ENCODE data around the gene DHX57.
A peak's percentile ranks its signal among the peaks of the same experiment; 100 is the strongest.

The DHX57 gene

GRCh38 chr2:38875576-38876367 is at the start of gene DHX57, which contains the start of gene MORN2:
DHX57 (minus strand) TSS chr2:38875934; CDS start chr2:38868405, 7,529 bp downstream.
MORN2 (plus strand) TSS chr2:38875976.
- DNase-seq (ENCODE audit: extremely low read depth in 1 of 2, low read depth in 1 of 2) = peak; percentile 32 to 73

GRCh38 chr2:38922902-38923301 is 47.2 kb upstream of the DHX57 start:
- DNase-seq (ENCODE audit: extremely low read depth in 1 of 2, low read depth in 1 of 2) = no peak

- no peak for DNase-seq (ENCODE audit: extremely low read depth in 1 of 2, low read depth in 1 of 2)
Measured at GRCh38 chr2:38922389-38922788, 46.7 kb upstream of the DHX57 start.

GRCh38 chr2:38912619-38913018 is 36.9 kb upstream of the DHX57 start:
- no peak for DNase-seq (ENCODE audit: extremely low read depth in 1 of 2, low read depth in 1 of 2)

- DNase-seq (ENCODE audit: extremely low read depth in 1 of 2, low read depth in 1 of 2) = no peak
Measured at GRCh38 chr2:38911191-38911590, 35.5 kb upstream of the DHX57 start.

- DNase-seq (ENCODE audit: extremely low read depth in 1 of 2, low read depth in 1 of 2) = no peak
Measured at GRCh38 chr2:38909872-38910271, 34.1 kb upstream of the DHX57 start.

- no peak for DNase-seq (ENCODE audit: extremely low read depth in 1 of 2, low read depth in 1 of 2)
Measured at GRCh38 chr2:38907743-38908562, 32.2 kb upstream of the DHX57 start.

GRCh38 chr2:38907242-38907641 is 31.5 kb upstream of the DHX57 start:
- DNase-seq (ENCODE audit: extremely low read depth in 1 of 2, low read depth in 1 of 2) = no peak

GRCh38 chr2:38905251-38905650 is 29.5 kb upstream of the DHX57 start:
- DNase-seq (ENCODE audit: extremely low read depth in 1 of 2, low read depth in 1 of 2) = no peak

- DNase-seq (ENCODE audit: extremely low read depth in 1 of 2, low read depth in 1 of 2) = no peak
Measured at GRCh38 chr2:38900726-38901125, 25.0 kb upstream of the DHX57 start.

GRCh38 chr2:38898256-38898655 is 22.5 kb upstream of the DHX57 start:
- DNase-seq (ENCODE audit: extremely low read depth in 1 of 2, low read depth in 1 of 2) = no peak

GRCh38 chr2:38892819-38893218 is 17.1 kb upstream of the DHX57 start:
- DNase-seq (ENCODE audit: extremely low read depth in 1 of 2, low read depth in 1 of 2) = no peak

- no peak for DNase-seq (ENCODE audit: extremely low read depth in 1 of 2, low read depth in 1 of 2)
Measured at GRCh38 chr2:38889575-38889974, 13.8 kb upstream of the DHX57 start, which contains the start of gene ARHGEF33. ARHGEF33 (plus strand) TSS chr2:38889875; CDS start chr2:38919448, 29,573 bp downstream.

- no peak for DNase-seq (ENCODE audit: extremely low read depth in 1 of 2, low read depth in 1 of 2)
Measured at GRCh38 chr2:38889045-38889444, 13.3 kb upstream of the DHX57 start.

- no peak for DNase-seq (ENCODE audit: extremely low read depth in 1 of 2, low read depth in 1 of 2)
Measured at GRCh38 chr2:38887902-38888554, 12.3 kb upstream of the DHX57 start.

- no peak for DNase-seq (ENCODE audit: extremely low read depth in 1 of 2, low read depth in 1 of 2)
Measured at GRCh38 chr2:38887347-38887746, 11.6 kb upstream of the DHX57 start.

- no peak for DNase-seq (ENCODE audit: extremely low read depth in 1 of 2, low read depth in 1 of 2)
Measured at GRCh38 chr2:38886063-38886462, 10.3 kb upstream of the DHX57 start.

GRCh38 chr2:38876407-38876806 is 673 bp upstream of the DHX57 start:
- DNase-seq (ENCODE audit: extremely low read depth in 1 of 2, low read depth in 1 of 2) = no peak

- DNase-seq (ENCODE audit: extremely low read depth in 1 of 2, low read depth in 1 of 2) = no peak
Measured at GRCh38 chr2:38875227-38875575, 533 bp downstream of the DHX57 start.

- no peak for DNase-seq (ENCODE audit: extremely low read depth in 1 of 2, low read depth in 1 of 2)
Measured at GRCh38 chr2:38873763-38874162, 2.0 kb downstream of the DHX57 start.

GRCh38 chr2:38871432-38871831 is 4.3 kb downstream of the DHX57 start:
- no peak for DNase-seq (ENCODE audit: extremely low read depth in 1 of 2, low read depth in 1 of 2)
